Renal cortex interstitium (tissue), 11 donors: ENCODE measurements around the gene KPNA3. TPM values are rescaled to one million over a fixed set of nuclear protein-coding genes. Genes with fewer than 3 reads are reported as not detected.

ENCODE experiments used
- DNase-seq, 11 donors: peaks; one replicate each; pipeline ENCODE4 v3.0.0-alpha.2; 2013; ENCODE audit warnings: low read depth in 9 of 11, low spot score in 4 of 11; ENCODE audit errors: extremely low read depth in 1 of 11
- polyA plus RNA-seq, 3 donors: library from polyadenylated mRNA; unstranded; fragments of 120-200 nt; gene quantifications; one replicate each; pipeline ENCODE4 v1.2.1, GENCODE V29; 2013; ENCODE audit not compliant: insufficient read length in 3 of 3

Gene KPNA3
- polyA plus RNA-seq, 3 donors: 29.3 to 42.2 (median 33.9) TPM

DNA sequence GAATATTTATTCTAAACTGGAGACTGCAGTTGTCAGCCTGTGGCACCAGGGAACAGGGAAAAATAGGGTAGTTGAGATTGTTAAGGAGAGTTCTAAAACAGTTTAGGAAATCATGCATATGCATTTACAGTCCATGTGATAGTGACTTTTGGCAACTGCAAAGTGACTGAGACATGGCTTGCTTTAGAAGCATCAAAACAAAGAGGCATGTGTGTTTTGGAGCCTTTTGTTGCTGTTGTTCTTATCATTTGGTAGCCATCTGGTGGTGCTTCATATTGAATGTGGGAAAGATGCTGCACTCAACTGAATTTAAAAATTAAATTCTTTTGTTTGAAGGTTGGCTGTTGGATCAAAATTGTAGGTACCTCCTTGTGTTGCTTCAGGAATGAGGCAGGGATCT is 91.0 kb downstream of the KPNA3 start:
- no peak for DNase-seq

DNA sequence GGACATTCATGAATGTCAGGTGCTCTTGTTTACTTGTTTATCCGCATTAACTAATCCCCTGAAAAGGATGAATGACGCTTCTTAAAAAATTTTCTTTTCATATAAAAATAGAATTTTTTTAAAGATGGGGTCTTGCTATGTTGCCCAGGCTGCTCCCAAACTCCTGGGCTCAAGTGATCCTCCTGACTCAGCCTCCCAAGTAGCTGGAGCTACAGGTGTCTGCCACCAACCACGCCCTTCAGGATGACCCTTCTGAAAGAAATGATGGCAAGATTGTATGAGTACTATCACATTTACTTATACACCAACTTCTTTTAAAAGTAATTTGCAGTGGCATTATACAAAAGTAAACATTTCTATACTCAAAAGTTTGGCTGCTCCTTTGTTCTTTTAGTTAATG is 95.0 kb downstream of the KPNA3 start:
- no peak for DNase-seq

DNA sequence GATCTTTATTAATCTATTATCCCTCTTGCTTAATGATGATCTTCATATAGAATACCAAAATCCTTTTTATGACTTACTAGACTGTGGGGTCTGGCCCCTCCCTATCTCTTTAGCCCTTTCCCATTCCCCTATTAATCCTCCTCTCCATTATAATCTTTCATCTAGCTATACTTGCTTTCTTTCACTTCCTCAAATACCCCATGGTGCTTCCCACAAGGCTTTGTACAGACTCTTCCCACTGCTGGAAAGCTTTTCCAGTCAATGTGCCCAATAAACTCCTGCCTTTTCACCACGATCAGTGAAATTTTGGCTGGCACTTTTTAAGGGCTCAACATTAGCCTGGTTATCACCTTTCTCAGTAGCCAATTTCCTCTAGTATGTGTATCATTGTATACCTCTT is 98.0 kb downstream of the KPNA3 start:
- no peak for DNase-seq

DNA sequence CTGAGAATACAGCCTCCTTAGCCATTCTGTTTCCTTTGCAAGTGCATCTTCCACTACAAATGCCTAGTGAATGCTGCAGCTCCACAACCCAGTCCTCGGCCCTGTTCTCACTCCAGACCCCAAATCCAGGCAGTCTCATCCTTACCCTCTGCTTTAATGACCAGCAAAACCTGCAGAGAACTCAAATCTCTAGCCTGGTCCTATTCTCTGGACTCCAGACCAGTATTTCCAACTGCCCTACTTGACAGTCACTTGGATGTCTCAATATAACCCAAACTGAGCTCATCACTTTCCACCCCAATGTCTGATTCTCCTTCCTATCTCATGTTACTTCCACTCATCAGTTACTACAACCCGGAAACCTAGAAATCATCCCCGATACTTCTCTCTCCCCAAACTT is 98.6 kb downstream of the KPNA3 start:
- DNase-seq: no peak

DNA sequence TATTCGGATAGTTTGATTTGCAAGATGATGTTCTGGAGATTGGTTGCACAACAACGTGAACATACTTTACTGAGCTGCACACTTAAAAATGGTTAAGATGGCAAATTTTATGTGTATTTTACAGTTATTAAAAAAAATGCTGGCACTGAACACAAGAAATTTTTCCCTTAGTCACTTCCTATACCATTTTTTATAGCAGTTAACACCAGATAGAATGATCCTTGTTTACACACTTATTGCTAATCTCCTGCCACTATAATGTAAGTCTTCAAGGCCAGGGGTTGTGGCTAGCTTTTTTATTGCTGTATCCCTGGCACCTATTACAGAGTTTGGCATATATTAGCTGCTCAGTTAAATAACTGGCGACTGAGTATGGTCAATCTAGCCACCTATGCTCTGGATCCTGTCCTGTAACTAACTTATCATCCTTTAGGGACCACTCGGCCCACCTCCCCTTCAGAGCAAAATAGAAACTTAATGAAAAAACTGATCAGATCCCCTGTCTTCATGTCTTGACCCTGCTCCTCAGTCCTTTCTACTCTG is 99.2 kb downstream of the KPNA3 start:
- DNase-seq: no peak

DNA sequence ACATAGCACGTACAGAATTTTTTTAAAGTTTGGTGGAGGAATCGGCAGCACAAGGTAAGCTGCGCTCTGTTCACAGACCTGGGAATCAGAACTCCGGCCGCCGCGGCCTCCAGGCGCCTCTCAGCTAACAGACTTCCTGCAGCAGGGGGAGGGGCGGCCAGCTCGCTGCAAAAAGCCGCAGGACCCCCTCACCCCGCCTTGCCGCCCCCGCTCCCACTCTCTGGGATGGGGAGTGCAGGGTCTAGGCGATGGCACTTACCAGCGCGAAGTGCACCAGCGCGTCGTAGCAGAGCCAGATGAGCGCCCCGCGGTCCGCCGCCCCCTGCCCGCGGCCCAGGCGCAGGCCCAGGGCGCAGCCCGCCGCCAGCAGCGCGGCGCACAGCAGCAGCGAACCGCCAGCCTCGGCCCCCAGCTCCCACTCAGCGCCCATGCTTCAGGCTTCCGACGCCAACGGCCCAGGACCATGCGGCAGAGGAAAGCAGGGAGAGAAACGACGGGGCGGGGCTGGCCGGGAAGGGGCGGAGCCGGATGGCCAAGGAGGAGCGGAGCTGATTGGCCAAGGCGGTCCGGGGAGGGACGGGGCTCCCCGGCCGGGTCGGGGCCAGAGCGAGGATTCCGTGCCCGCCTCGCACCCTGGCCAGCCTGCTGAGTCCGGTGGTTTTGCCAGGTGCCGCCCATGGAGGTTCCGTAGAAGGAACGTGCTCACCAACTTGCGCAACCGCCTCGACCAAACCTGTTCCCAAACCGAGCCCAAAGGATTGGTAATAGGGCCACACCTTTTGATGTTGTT is 101.3 kb downstream of the KPNA3 start, which contains the start of gene EBPL:
Gene EBPL (minus strand): TSS at position 492 of the 790 bp plus-strand sequence. CDS start 62 bp downstream, at position 430.
- DNase-seq: peak; percentile 62 to 93 (median 89)

DNA sequence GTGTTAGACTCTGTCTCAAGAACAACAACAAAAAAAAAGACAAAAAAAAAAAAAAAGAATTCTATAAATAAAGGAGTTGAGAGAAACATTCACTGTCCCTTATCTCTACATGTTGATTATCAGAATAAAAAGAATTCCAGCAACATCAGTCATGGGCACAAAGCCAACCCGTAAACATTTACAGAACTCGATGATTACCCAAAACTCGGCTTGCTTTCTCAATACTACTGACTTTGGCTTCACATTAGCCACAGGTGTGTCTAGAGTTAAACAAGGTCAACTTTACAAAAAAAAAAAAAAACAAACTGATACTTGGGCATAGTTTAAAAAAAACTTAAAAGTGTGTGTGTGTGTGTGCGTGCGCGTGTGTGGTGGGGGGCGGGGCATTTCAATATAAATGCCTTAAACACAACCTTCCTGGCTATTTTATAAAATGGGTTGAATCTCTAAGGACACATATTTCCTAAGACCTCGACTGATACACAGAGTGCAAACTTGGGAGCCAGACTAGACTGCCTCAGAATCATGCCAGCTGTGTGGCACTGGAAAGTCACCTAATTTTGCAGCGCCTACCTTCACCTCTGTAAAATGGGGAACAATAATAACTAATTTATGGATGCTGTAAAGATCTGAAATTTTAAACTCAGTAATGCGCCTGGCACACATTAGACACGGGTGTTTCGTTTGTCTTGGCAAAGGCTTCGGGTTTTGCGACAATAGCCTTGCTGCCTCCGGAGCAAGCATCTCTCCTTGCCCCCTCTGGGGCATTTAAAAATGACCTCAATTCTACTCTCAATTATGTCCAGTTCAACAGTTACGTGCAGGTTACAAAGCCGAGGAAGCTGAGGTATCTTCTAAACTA is 102.1 kb downstream of the KPNA3 start:
- peak in 3 of 11 donors; percentile 4 to 27 (median 6) for DNase-seq

DNA sequence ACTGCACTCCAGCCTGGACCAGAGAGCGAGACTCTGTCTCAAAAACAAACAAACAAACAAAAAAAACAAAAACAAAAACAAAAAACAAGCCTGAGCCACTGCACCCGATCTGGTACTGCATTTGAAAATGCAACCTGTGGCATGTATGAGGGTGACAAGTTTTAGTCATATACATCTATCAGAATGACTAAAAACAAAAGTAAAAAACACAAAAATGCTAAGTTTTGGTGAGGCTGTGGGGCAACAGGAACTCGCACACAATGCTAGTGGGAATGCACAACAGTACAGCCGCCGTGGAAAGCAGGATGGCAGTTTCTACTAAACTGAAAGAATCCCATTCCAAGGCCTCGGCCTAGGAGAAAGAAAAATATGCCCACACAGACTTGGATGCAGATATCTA is 109.0 kb downstream of the KPNA3 start:
- no peak for DNase-seq

DNA sequence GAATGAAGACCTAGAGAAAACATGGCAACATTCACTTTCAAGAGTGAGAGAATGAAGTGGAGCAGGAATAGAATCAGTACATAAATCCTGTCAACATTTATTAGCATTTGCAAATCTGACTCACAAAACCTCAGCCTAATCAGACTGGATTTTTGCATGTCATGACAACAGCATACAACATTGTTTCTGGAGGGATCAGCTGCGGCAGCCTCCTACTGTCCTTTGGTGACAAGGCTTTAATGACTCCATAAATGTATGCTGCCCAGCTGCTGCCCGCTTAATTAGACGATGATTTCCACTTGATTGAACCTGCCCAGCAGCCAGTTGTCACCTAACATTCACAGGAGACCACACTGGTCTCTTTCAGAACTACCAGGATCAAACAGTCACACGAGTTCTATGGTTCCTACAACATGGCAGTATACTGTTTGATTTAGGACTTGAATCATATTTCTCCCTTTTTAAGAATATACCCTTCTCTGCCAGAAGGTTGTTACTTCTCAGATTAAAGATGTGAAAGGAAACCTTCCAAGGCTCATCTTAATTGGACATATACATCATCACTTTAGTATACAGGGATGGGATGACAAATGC is 110.5 kb downstream of the KPNA3 start:
- peak in 2 of 11 donors; percentile 13 to 20 for DNase-seq

DNA sequence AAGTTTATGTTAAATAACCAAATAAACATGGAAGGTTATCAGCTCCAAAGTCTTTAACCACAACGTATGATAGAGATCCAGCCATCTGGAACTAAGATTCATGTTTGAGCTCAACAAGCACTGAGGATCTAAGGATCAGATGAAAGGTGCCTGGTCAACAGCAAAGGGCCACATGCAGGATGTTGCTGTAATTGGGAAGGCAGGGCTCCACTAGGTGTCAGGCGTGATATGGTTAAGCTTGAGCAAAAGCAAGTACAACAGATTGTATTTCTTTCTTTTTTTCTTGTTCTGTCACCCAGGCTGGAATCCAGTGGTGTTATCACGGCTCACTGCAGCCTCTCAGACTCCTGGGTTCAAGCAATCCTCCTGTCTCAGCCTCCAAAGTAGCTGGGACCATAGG is 113.2 kb downstream of the KPNA3 start:
- no peak for DNase-seq

DNA sequence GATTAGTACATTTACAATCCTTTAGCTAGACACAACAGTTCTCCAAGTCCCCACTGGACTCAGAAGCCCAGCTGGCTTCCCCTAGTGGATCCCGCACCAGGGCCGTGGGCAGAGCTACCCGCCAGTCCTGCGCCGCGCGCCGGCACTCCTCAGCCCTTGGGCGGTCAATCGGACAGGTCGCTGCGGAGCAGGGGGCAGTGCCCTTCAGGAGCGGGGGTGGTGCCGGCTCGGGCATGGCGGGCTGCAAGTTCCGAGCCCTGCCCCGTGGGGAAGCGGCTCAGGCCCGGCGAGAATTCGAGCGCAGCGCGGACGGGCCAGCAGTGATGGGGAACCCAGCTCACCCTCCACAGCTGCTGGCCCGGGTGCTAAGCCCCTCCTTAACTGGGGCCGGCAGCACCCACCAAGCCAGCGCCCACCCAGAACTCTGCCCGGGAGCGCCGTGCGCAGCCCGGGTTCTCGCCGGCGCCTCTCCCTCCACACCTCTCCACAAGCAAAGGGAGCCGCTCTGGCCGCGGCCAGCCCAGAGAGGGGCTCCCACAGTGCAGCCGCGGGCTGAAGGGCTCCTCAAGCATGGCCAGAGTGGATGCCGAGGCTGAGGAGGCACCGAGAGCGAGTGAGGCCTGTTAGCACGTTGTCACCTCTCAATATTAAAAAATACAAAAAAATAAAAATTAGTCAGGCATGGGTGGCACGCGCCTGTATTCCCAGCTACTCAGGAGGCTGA is 114.1 kb downstream of the KPNA3 start:
- no peak for DNase-seq

DNA sequence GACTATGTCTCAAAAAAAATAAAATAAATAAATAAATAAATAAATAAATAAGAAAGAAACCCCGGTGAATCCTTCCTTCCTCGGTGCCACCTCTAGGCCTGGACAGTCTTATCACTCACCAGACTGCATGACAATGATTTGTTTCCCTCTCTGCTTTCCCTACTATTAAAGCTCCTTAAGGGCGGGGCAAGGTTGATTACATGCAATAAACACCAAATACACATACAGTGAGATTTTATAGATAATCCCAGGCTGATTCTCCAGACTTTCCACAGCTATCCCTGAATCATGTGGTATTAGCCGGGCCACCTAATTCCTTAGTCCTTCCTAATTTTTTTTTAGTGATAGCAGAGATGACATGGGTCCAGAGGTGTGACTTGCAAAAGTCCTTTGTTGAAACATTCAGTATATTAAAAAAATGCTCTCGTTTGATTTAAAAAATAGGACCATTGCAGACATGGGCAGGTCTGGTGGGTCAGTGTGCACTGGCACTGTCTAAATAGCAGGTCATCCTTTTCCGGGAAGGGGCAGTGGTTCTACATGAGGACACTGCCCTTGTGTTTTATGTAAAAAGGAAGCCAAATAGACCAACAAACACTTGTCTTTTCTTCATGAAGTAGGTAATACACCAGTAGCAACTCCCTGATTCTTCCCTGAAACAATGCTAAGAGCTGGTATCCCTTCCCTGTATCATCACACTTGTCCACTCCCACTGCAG is 115.7 kb downstream of the KPNA3 start:
- no peak for DNase-seq

DNA sequence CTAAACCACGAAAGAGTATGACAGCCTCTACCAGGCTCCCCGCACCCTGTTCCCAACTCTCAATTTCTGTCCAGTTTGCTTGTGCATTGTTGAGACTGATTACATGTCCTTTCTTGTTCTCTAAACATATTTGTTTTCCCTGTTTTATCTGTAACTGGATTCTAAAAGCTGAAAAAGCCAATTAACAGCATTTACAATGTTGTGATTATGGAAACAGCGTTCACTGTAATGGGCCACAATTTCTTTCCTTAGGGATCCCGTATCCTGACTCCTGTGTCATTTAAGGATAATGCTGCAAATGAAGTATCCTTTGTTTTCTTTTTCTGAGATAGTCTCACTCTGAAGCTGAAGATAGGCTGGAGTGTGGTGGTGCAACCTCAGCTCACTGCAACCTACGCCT is 121.7 kb downstream of the KPNA3 start:
- no peak for DNase-seq

DNA sequence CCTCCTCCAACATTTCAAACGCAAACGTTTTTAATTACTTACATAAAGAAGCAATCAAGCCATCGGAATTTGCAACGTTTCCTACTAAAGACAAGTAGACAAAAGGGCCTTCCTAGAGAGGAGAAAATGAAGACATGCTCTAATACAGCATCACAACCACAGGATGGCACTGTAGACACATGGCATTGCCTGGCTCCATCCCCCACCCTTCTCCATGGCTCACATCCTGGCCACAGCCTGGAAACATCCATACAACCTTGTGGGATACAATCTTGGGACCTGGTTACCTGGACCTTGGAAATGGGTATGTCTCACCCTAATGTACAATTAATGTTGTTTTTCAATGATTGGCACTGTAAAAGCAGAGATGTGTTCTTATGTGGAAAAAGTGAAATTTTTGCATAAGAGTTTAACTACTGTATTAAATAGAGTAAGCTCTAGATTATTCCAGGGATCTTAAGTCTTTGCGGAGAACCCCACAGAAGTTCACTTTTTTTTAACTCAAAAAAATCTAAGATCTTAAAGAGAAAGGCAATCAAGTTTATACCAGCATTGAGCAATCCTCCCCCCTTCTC is 122.7 kb downstream of the KPNA3 start:
- DNase-seq: peak in 5 of 11 donors; percentile 35 to 71 (median 46)

DNA sequence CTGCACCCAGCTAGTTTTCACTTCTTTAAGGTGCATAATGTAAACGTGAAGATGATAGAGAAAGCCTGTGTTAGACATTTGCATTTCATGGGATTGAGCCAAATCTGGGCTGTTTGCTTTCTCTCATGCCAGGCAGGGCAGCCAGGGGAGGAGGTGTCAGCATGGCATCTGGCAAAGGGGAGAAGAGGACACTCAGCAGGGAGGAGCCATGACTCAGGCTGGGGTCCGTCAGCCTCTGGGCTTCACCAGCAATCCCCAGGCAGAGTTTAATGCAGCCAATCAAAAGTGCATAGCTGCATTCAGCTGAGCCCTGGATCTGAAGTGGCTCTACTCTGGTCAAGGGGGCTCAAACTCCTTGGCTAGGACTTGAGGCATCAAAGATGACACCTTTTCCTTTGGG is 124.7 kb downstream of the KPNA3 start:
- no peak for DNase-seq

DNA sequence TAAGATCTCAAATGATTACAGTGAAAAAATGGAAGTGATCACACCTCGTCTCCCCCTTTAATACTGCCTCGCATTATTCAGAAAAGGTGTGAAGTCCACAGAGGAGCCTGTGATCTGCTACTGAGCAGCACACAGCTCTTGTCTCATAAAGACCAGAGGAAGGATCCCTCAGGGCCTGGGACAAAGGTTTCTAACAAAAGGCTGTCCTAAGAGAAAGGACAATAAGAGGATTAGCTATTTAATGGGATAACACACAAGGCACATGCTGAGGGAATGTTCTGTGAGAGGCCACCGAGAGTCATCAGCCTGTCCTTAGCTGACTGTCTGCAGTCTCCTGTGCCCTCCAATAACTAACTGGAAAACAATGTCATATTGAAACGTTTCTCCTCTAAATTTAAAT is 127.9 kb downstream of the KPNA3 start:
- no peak for DNase-seq

DNA sequence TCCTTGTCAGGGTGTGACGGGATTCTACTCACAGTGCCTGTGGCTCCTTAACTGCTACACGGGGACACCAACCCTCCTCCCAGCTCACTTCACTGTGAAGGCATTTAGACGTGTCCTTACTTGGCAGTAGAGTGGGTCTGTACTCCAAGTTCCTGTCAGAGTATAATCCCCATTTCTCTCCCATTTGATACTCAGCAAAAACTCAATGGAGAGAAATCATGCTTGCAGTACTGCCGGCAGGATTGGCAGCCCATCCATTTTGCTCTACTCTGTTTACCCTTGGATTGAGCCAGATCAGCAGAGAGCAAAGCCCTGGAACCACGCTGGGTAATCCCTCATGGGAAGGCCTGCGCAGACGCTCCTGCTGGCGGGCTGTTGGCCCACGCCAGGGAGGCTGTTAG is 135.2 kb downstream of the KPNA3 start:
- no peak for DNase-seq

DNA sequence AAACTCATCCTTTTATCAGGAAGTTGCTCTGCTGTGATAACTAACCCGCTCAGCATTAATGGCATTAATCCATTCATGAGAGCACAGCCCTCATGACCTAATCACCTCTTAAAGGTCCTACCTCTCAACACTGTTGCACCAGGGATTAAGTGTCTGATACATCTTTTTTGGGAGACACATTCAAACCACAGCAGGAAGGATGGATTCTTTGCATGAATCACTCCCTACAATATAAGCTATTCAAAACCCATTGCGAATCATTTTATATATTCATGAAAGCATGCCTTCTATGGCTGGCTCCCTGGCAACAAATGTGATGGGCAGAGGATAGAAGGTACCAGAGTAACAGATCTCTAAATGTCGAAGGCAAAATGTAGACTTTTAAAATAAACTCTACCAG is 136.6 kb downstream of the KPNA3 start:
- no peak for DNase-seq
